OCI-LY1 (cell line): ENCODE results near the gene IQCF2.

Experiments used
- CTCF ChIP-seq: fragments of 200-600 bp; sonication (generic), shearing (Covaris generic); IDR thresholded peaks from 2 replicates; pipeline ENCODE4 v1.5.1; 2017; ENCODE audit warnings: mild to moderate bottlenecking, antibody characterized with exemption, low read length, moderate library complexity, mixed read lengths
- EZH2 ChIP-seq: fragments of 200-600 bp; sonication (generic), shearing (Covaris generic); IDR thresholded peaks from 2 replicates; pipeline ENCODE4 v1.8.0; 2017; ENCODE audit warnings: borderline replicate concordance, mixed run types, mild to moderate bottlenecking, antibody characterized with exemption, low read length, moderate library complexity, mixed read lengths

GRCh38 chr3:51816723-51817122 lies 44.7 kb upstream of the IQCF2 start:
- TF ChIP-seq CTCF (no peak), EZH2 (no peak)
